SK-N-MC (cell line): Measurements from ENCODE around the gene ZNF524.

ENCODE experiments used
- DNase-seq: peaks from one replicate; pipeline ENCODE4 v3.0.0-alpha.2; 2011; ENCODE audit warnings: low read depth, low spot score
- H3K27ac ChIP-seq: fragments of 200-600 bp; sonication (generic); 2 replicates; pipeline ENCODE4 v1.5.1; 2016; ENCODE audit warnings: mixed run types
- H3K36me3 ChIP-seq: fragments of 200-600 bp; sonication (generic); 2 replicates; pipeline ENCODE4 v1.6.1; 2017; ENCODE audit warnings: antibody characterized with exemption, low read length, mixed read lengths; ENCODE audit not compliant: insufficient read depth
- H3K4me3 ChIP-seq: fragments of 200-600 bp; sonication (generic); 2 replicates; pipeline ENCODE4 v1.5.1; 2016
- H3K9ac ChIP-seq: fragments of 200-600 bp; sonication (generic); 2 replicates; pipeline ENCODE4 v1.8.0; 2017; ENCODE audit warnings: mixed run types, mixed read lengths; ENCODE audit not compliant: insufficient read length
- H3K9me3 ChIP-seq: fragments of 200-600 bp; sonication (generic); 2 replicates; pipeline ENCODE4 v1.6.1; 2017; ENCODE audit warnings: low read depth, mild to moderate bottlenecking, antibody characterized with exemption, low read length, moderate library complexity, mixed read lengths
- EZH2 ChIP-seq: fragments of 200-600 bp; sonication (generic); IDR thresholded peaks from one replicate; pipeline ENCODE4 v1.6.1; 2017; ENCODE audit warnings: antibody characterized with exemption
- FOXP2 ChIP-seq: optimal IDR thresholded peaks from 2 replicates; pipeline ENCODE3; 2011; ENCODE audit warnings: mild to moderate bottlenecking, moderate library complexity; ENCODE audit not compliant: insufficient read depth; ENCODE audit errors: extremely low read length, control extremely low read depth
- POLR2AphosphoS5 ChIP-seq: IDR thresholded peaks from 2 replicates; pipeline ENCODE4 v1.6.1; 2012; ENCODE audit warnings: mild to moderate bottlenecking, low read depth, low read length, borderline replicate concordance

The ZNF524 gene

GRCh38 chr19:55613930-55614710 lies 14.0 kb downstream of the ZNF524 start:
- H3K9ac ChIP-seq, result no peak overlapping the region
- no peak overlapping the region for H3K4me3 ChIP-seq
- no peaks in the 10 kb centered on the region for H3K9me3 ChIP-seq
- no peak for DNase-seq
- peaks cover 9% of the 10 kb centered on the region; the same call in 1 of the 2 replicates for H3K36me3 ChIP-seq
- TF ChIP-seq EZH2 (no peak), POLR2AphosphoS5 (no peak), FOXP2 (no peak)
- H3K27ac ChIP-seq, result no peak overlapping the region

- Histone ChIP-seq H3K4me3 (no peak overlapping the region), H3K9me3 (no peaks in the 10 kb centered on the region), H3K27ac (no peak overlapping the region), H3K9ac (no peak overlapping the region), H3K36me3 (peaks cover 7% of the 10 kb centered on the region; the same call in 1 of the 2 replicates)
- TF ChIP-seq EZH2, result no peak
- no peak for DNase-seq
These were observed 14.8 kb downstream of the ZNF524 start for GRCh38 chr19:55614711-55615542.

GRCh38 chr19:55615543-55616394 lies 15.7 kb downstream of the ZNF524 start:
- no peak overlapping the region for H3K9ac ChIP-seq
- no peaks in the 10 kb centered on the region for H3K9me3 ChIP-seq
- no peak for TF ChIP-seq EZH2
- no peak for TF ChIP-seq POLR2AphosphoS5
- no peak for TF ChIP-seq FOXP2
- no peak overlapping the region for H3K4me3 ChIP-seq
- H3K27ac ChIP-seq, result no peak overlapping the region
- no peak for DNase-seq
- H3K36me3 ChIP-seq, result peaks cover 5% of the 10 kb centered on the region; the same call in 1 of the 2 replicates

GRCh38 chr19:55616395-55616875 lies 16.3 kb downstream of the ZNF524 start:
- no peak for DNase-seq

GRCh38 chr19:55617426-55617825 lies 17.3 kb downstream of the ZNF524 start:
- Histone ChIP-seq H3K9me3 (no peaks in the 10 kb centered on the region), H3K36me3 (peaks cover 5% of the 10 kb centered on the region; the same call in 1 of the 2 replicates), H3K4me3 (no peak overlapping the region), H3K9ac (no peak overlapping the region), H3K27ac (no peak overlapping the region)
- DNase-seq, result no peak
- TF ChIP-seq POLR2AphosphoS5, result no peak
- no peak for TF ChIP-seq EZH2
- no peak for TF ChIP-seq FOXP2

More at GRCh38 chr19:55616395-55616875, 16.3 kb downstream of the ZNF524 start:
- H3K4me3 ChIP-seq, result no peak overlapping the region
- H3K36me3 ChIP-seq, result peaks cover 5% of the 10 kb centered on the region; the same call in 1 of the 2 replicates
- TF ChIP-seq EZH2, result no peak
- no peak for TF ChIP-seq FOXP2
- TF ChIP-seq POLR2AphosphoS5, result no peak
- no peak overlapping the region for H3K9ac ChIP-seq
- H3K9me3 ChIP-seq, result no peaks in the 10 kb centered on the region
- no peak overlapping the region for H3K27ac ChIP-seq

- Histone ChIP-seq H3K27ac (no peak overlapping the region; the same call in 1 of the 2 replicates), H3K4me3 (no peak overlapping the region), H3K9ac (no peak overlapping the region), H3K36me3 (peaks cover 5% of the 10 kb centered on the region; the same call in 1 of the 2 replicates), H3K9me3 (no peaks in the 10 kb centered on the region)
- TF ChIP-seq FOXP2 (no peak), POLR2AphosphoS5 (no peak), EZH2 (no peak)
- no peak for DNase-seq
These were observed 18.3 kb downstream of the ZNF524 start for GRCh38 chr19:55618426-55618825.

GRCh38 chr19:55619286-55619685 lies 19.2 kb downstream of the ZNF524 start:
- H3K36me3 ChIP-seq, result peaks cover 5% of the 10 kb centered on the region; the same call in 1 of the 2 replicates
- peak overlapping the region; percentile 71 for H3K27ac ChIP-seq
- no peak overlapping the region for H3K9ac ChIP-seq
- H3K4me3 ChIP-seq, result no peak overlapping the region
- no peak for DNase-seq
- H3K9me3 ChIP-seq, result no peaks in the 10 kb centered on the region
- TF ChIP-seq EZH2 (no peak), FOXP2 (no peak), POLR2AphosphoS5 (no peak)
